Colonic mucosa (tissue), 4 donors: Measurements from ENCODE around the gene HNRNPA1. TPM values are rescaled to one million over a fixed set of nuclear protein-coding genes. Genes with fewer than 3 reads are reported as not detected.
A peak's percentile ranks its signal among the peaks of the same experiment; 100 is the strongest.

ENCODE experiments used
- DNase-seq: peaks from one replicate; pipeline ENCODE4 v3.0.0-alpha.2; 2020
- H3K27ac ChIP-seq: fragments of 200-600 bp; one replicate; pipeline ENCODE4 v1.8.0; 2021
- H3K27me3 ChIP-seq: fragments of 200-600 bp; one replicate; pipeline ENCODE4 v1.8.0; 2021
- H3K36me3 ChIP-seq: fragments of 200-600 bp; one replicate; pipeline ENCODE4 v1.8.0; 2021
- H3K4me1 ChIP-seq: fragments of 200-600 bp; one replicate; pipeline ENCODE4 v1.8.0; 2021; ENCODE audit warnings: mild to moderate bottlenecking
- H3K4me3 ChIP-seq: fragments of 200-600 bp; one replicate; pipeline ENCODE4 v1.8.0; 2021
- H3K9ac ChIP-seq, 2 donors: one replicate each; pipeline ENCODE4 v1.7.0; 2013; ENCODE audit warnings: control low read depth in 2 of 2, low read depth in 2 of 2, low read length in 2 of 2
- H3K9me3 ChIP-seq: fragments of 200-600 bp; one replicate; pipeline ENCODE4 v1.8.0; 2021
- CTCF ChIP-seq: fragments of 200-600 bp; IDR thresholded peaks from one replicate; pipeline ENCODE4 v1.8.0; 2022; ENCODE audit warnings: antibody characterized with exemption, mild to moderate bottlenecking
- intact Hi-C: fragments of 100-400 bp; cut with DNase I; formaldehyde crosslinking; loops from one replicate; pipeline ENCODE4 v1.14.1; 2022
- total RNA-seq, 2 donors: library from RNA; stranded (reverse); fragmentation: NEBNext Ultra II Directional in 1 of 2; extraction: Animal tissue kit (Norgen Biotek cat#: 25700) in 1 of 2; gene quantifications; one replicate each; pipeline ENCODE4 v1.2.1, GENCODE V29; 2021
- donor health status: healthy.
- donor health status: DM: no; HTN: no; CAD: no.
- donor health status: DM: no; HTN: no; CAD: no.

HNRNPA1 gene
- total RNA-seq, 2 donors from 2014 or later = 716 to 1,090 TPM

- Histone ChIP-seq H3K9me3 (no peaks in the 10 kb centered on the region), H3K27ac (no peak overlapping the region), H3K9ac (no peak overlapping the region), H3K36me3 (no peaks in the 10 kb centered on the region), H3K4me3 (no peak overlapping the region), H3K4me1 (no peaks in the 10 kb centered on the region), H3K27me3 (peaks cover 11% of the 10 kb centered on the region)
- intact Hi-C loops = no loop called here
- DNase-seq = no peak
- no peak for TF ChIP-seq CTCF
Measured at GRCh38 chr12:54298904-54299303, 18.4 kb downstream of the HNRNPA1 start.

DNA sequence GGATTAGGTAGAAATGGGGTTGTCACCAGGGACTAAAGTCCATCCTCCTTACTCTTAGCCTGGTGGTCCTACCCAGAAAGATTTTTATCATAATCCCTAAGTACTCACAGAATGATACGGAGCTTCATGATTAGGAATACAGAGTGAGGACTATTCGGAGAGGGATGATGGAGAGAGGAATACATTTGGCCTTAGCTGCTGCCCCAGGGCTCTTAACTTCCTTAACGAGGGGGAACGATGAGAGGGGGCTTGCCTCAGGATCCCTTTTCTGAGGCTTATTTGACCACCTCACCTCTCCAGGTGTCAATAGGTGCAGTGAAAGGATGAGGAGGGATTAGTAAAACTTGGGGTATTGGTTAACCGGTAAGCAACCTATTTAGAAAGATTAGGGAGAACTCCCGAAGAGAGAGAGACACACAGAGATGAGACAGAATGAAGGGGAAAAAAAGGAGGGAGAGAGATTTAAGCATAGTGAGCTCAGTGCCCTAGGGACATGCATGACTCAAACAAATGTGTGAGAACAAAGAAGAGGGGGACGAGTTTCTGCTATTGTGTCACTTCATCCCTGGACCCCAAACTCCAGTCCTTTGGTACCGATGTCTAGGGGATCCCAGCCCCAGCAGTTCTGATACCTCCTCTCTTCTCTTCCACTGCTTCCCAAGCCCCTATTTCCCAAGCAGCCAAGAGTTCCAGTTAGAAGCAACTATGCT, 19.1 kb downstream of the HNRNPA1 start:
- DNase-seq = no peak
- Histone ChIP-seq H3K27me3 (peaks cover 11% of the 10 kb centered on the region), H3K4me1 (no peaks in the 10 kb centered on the region), H3K9me3 (no peaks in the 10 kb centered on the region), H3K36me3 (no peaks in the 10 kb centered on the region), H3K9ac (no peak overlapping the region), H3K27ac (no peak overlapping the region), H3K4me3 (no peak overlapping the region)
- intact Hi-C loops = no loop called here
- no peak for TF ChIP-seq CTCF

DNA sequence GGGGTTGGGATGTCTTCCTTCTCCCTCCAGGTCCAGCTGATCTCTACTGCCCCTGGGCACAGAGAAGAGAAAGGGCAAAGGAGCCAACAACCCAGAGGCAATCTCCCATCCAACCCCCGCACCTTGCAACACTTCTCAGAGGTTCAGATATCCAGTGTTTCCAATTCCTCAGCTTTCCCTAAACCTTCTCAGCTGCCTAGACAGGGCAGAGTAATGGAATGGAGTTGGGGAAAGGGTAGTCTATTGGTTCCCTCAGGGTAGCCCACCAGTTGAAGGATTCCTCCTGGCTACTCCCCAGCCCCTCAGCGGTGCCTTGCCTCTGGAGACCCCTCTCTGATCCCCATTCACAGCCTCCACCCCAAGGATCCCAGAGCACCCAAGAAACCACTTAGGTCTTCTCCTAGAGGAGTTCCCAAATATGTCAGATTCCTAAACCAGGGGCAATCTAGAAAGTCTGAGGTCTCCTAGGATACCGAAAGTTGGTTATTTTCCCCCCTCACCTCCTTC, 19.8 kb downstream of the HNRNPA1 start:
- Histone ChIP-seq H3K27ac (no peak overlapping the region), H3K4me3 (peak overlapping the region; percentile 15), H3K9me3 (no peaks in the 10 kb centered on the region), H3K36me3 (no peaks in the 10 kb centered on the region), H3K9ac (no peak overlapping the region), H3K4me1 (no peaks in the 10 kb centered on the region), H3K27me3 (peaks cover 11% of the 10 kb centered on the region)
- DNase-seq = no peak
- TF ChIP-seq CTCF = no peak
- intact Hi-C loops = no loop called here

- TF ChIP-seq CTCF = no peak
- intact Hi-C loops = no loop called here
- Histone ChIP-seq H3K9ac (no peak within 1 kb of the TSS), H3K36me3 (no peaks in the 10 kb centered on the region), H3K4me3 (peak within 1 kb of the TSS; percentile 15), H3K4me1 (no peaks in the 10 kb centered on the region), H3K27ac (no peak within 1 kb of the TSS), H3K27me3 (peaks cover 11% of the 10 kb centered on the region), H3K9me3 (no peaks in the 10 kb centered on the region)
- DNase-seq = peak; percentile 39
Measured at GRCh38 chr12:54300732-54301427, 20.4 kb downstream of the HNRNPA1 start, which contains the start of gene NFE2. Gene NFE2 (minus strand): TSS chr12:54301015. CDS start chr12:54295248, 5,767 bp downstream.

- intact Hi-C loops = no loop called here
- no peak overlapping the region for H3K9ac ChIP-seq
- H3K9me3 ChIP-seq = no peaks in the 10 kb centered on the region
- H3K4me1 ChIP-seq = no peaks in the 10 kb centered on the region
- DNase-seq = no peak
- H3K36me3 ChIP-seq = no peaks in the 10 kb centered on the region
- H3K27ac ChIP-seq = no peak overlapping the region
- H3K4me3 ChIP-seq = no peak overlapping the region
- H3K27me3 ChIP-seq = peaks cover 11% of the 10 kb centered on the region
- no peak for TF ChIP-seq CTCF
Measured at GRCh38 chr12:54301428-54302048, 21.0 kb downstream of the HNRNPA1 start.
